Neuronal stem cell (in vitro differentiated cells): ENCODE results near the gene INPP5J.

ENCODE experiments used
- DNase-seq: peaks from one replicate; pipeline ENCODE4 v3.0.0-alpha.2; 2013; ENCODE audit warnings: low spot score
- H2AFZ ChIP-seq: one replicate; pipeline ENCODE4 v1.6.1; 2013; ENCODE audit warnings: mild to moderate bottlenecking, low read length, inconsistent platforms
- H2AK5ac ChIP-seq: 2 replicates; pipeline ENCODE4 v1.6.1; 2013; ENCODE audit warnings: low read depth, mild to moderate bottlenecking, inconsistent platforms, low read length, moderate library complexity, mixed read lengths
- H2BK120ac ChIP-seq: 2 replicates; pipeline ENCODE4 v1.6.1; 2013; ENCODE audit warnings: low read depth, mild to moderate bottlenecking, inconsistent platforms, low read length, moderate library complexity, mixed read lengths
- H2BK12ac ChIP-seq: one replicate; pipeline ENCODE4 v1.6.1; 2013; ENCODE audit warnings: low read length, inconsistent platforms
- H2BK15ac ChIP-seq: 2 replicates; pipeline ENCODE4 v1.6.1; 2013; ENCODE audit warnings: mild to moderate bottlenecking, low read length, inconsistent platforms, mixed read lengths
- H2BK5ac ChIP-seq: one replicate; pipeline ENCODE4 v1.6.1; 2013; ENCODE audit warnings: inconsistent platforms, mild to moderate bottlenecking, low read length, moderate library complexity
- H3K14ac ChIP-seq: one replicate; pipeline ENCODE4 v1.6.1; 2013; ENCODE audit warnings: low read length, inconsistent platforms
- H3K18ac ChIP-seq: 2 replicates; pipeline ENCODE4 v1.6.1; 2013; ENCODE audit warnings: low read length, inconsistent platforms
- H3K23ac ChIP-seq: 2 replicates; pipeline ENCODE4 v1.6.1; 2013; ENCODE audit warnings: low read depth, mild to moderate bottlenecking, mixed read lengths, low read length, inconsistent platforms; ENCODE audit not compliant: poor library complexity
- H3K27ac ChIP-seq: replicated peaks from 3 replicates; pipeline ENCODE4 v1.5.1; 2013; ENCODE audit warnings: low read length, inconsistent platforms
- H3K27me3 ChIP-seq, 3 experiments: 2 replicates each; pipeline ENCODE4 v1.6.1; 2013; ENCODE audit warnings: low read length in 3 of 3, mild to moderate bottlenecking in 2 of 3, inconsistent platforms in 1 of 3, low read depth in 1 of 3, mixed read lengths in 1 of 3, moderate library complexity in 1 of 3; ENCODE audit not compliant: control insufficient read depth in 3 of 3, insufficient read depth in 3 of 3
- H3K36me3 ChIP-seq, 2 donors: replicated peaks in 1 of 2; 2 replicates each; pipeline ENCODE4 v1.6.1; 2013; ENCODE audit warnings: low read length in 2 of 2; ENCODE audit not compliant: control insufficient read depth in 2 of 2, insufficient read depth in 2 of 2
- H3K4ac ChIP-seq: 2 replicates; pipeline ENCODE4 v1.6.1; 2013; ENCODE audit warnings: inconsistent platforms, mild to moderate bottlenecking, low read length, moderate library complexity
- H3K4me1 ChIP-seq, 2 donors: 1 replicate in 1 of 2; 2 replicates in 1 of 2; pipeline ENCODE4 v1.6.1; 2013; ENCODE audit warnings: low read length in 2 of 2, low read depth in 1 of 2; ENCODE audit not compliant: control insufficient read depth in 2 of 2, insufficient read depth in 1 of 2
- H3K4me2 ChIP-seq: one replicate; pipeline ENCODE4 v1.6.1; 2013; ENCODE audit warnings: mild to moderate bottlenecking, low read length, inconsistent platforms; ENCODE audit not compliant: insufficient read depth, poor library complexity, severe bottlenecking
- H3K4me3 ChIP-seq, 2 donors: 2 replicates each; pipeline ENCODE4 v1.5.1; 2013; ENCODE audit warnings: low read length in 2 of 2, mild to moderate bottlenecking in 2 of 2, inconsistent platforms in 1 of 2, moderate library complexity in 1 of 2
- H3K79me1 ChIP-seq: one replicate; pipeline ENCODE4 v1.6.1; 2013; ENCODE audit warnings: low read depth, mild to moderate bottlenecking, inconsistent platforms, low read length, moderate library complexity
- H3K9ac ChIP-seq: one replicate; pipeline ENCODE4 v1.6.1; 2013; ENCODE audit warnings: mild to moderate bottlenecking, low read depth, low read length, inconsistent platforms; ENCODE audit not compliant: poor library complexity
- H3K9me3 ChIP-seq, 2 donors: replicated peaks in 1 of 2; 2 replicates each; pipeline versions ENCODE3 to v1.6.1; 2013; ENCODE audit warnings: low read length in 2 of 2, mild to moderate bottlenecking in 2 of 2, inconsistent platforms in 1 of 2, low read depth in 1 of 2, mixed read lengths in 1 of 2, moderate library complexity in 1 of 2; ENCODE audit not compliant: control insufficient read depth in 2 of 2, insufficient read depth in 1 of 2
- H4K8ac ChIP-seq: one replicate; pipeline ENCODE4 v1.6.1; 2013; ENCODE audit warnings: low read depth, mild to moderate bottlenecking, inconsistent platforms, low read length, moderate library complexity
- H4K91ac ChIP-seq: one replicate; pipeline ENCODE4 v1.6.1; 2013; ENCODE audit warnings: low read length, low read depth, mild to moderate bottlenecking, inconsistent platforms; ENCODE audit not compliant: poor library complexity
- WGBS, 2 donors: extraction: QIAGEN DNeasy Blood & Tissue Kit; methylation state at CpG; one replicate each; pipeline ENCODE4 v1.1.7; 2013; ENCODE audit warnings: missing lambda C conversion rate in 2 of 2, mixed read lengths in 1 of 2; ENCODE audit not compliant: insufficient read length in 2 of 2, insufficient replicate concordance in 1 of 2; ENCODE audit errors: extremely low coverage in 2 of 2; 5-methylcytosine and 5-hydroxymethylcytosine counted together

INPP5J gene

GRCh38 chr22:31090217-31091085, 32.3 kb upstream of the INPP5J start:
- no peak overlapping the region for H2AFZ ChIP-seq
- peaks cover 0 to 4% of the 10 kb centered on the region in 2 donors for H3K4me1 ChIP-seq
- H3K4ac ChIP-seq, result no peak overlapping the region
- peak overlapping the region; percentile 78 for H3K14ac ChIP-seq
- no CpG with 5 or more reads among the region's 15 CpGs for WGBS, 2 donors
- no peak overlapping the region for H2BK5ac ChIP-seq
- H3K4me3 ChIP-seq, result no peak overlapping the region
- H3K79me1 ChIP-seq, result no peaks in the 10 kb centered on the region
- H3K27me3 ChIP-seq, result no peaks in the 10 kb centered on the region
- H3K36me3 ChIP-seq, result peaks cover 27 to 51% of the 10 kb centered on the region in 2 donors
- H2BK120ac ChIP-seq, result no peak overlapping the region
- H3K4me2 ChIP-seq, result no peak overlapping the region
- no peak overlapping the region for H3K27ac ChIP-seq
- H4K91ac ChIP-seq, result no peak overlapping the region
- no peak overlapping the region for H2BK15ac ChIP-seq
- no peaks in the 10 kb centered on the region for H3K9me3 ChIP-seq
- peak overlapping the region; percentile 62 for H3K23ac ChIP-seq
- H3K18ac ChIP-seq, result peak overlapping the region; percentile 55
- DNase-seq, result no peak
- H3K9ac ChIP-seq, result peak overlapping the region; percentile 40
- no peak overlapping the region for H4K8ac ChIP-seq
- H2AK5ac ChIP-seq, result no peak overlapping the region
- H2BK12ac ChIP-seq, result no peak overlapping the region

- WGBS, 2 donors, result no CpG with 5 or more reads among the region's 29 CpGs
- Histone ChIP-seq H2BK5ac (peak overlapping the region; percentile 48), H3K18ac (peak overlapping the region; percentile 17), H2BK12ac (no peak overlapping the region), H3K4ac (peak overlapping the region; percentile 30), H2BK120ac (no peak overlapping the region), H3K4me3 (no peak overlapping the region), H3K4me2 (no peak overlapping the region), H3K14ac (peak overlapping the region; percentile 78), H3K36me3 (peaks cover 30 to 60% of the 10 kb centered on the region in 2 donors), H3K4me1 (no peaks in the 10 kb centered on the region), H2AFZ (no peak overlapping the region), H4K8ac (no peak overlapping the region), H2AK5ac (no peak overlapping the region), H3K23ac (no peak overlapping the region), H3K9ac (no peak overlapping the region), H3K79me1 (no peaks in the 10 kb centered on the region), H4K91ac (no peak overlapping the region), H3K9me3 (no peaks in the 10 kb centered on the region), H3K27me3 (no peaks in the 10 kb centered on the region), H3K27ac (no peak overlapping the region), H2BK15ac (no peak overlapping the region)
- DNase-seq, result no peak
Measured at GRCh38 chr22:31091106-31091975, 31.4 kb upstream of the INPP5J start.

GRCh38 chr22:31092161-31092560, 30.6 kb upstream of the INPP5J start:
- Histone ChIP-seq H3K23ac (no peak overlapping the region), H3K4ac (no peak overlapping the region), H3K27ac (no peak overlapping the region), H3K14ac (no peak overlapping the region), H3K36me3 (peaks cover 32 to 68% of the 10 kb centered on the region in 2 donors), H3K18ac (no peak overlapping the region), H2AFZ (no peak overlapping the region), H3K4me2 (no peak overlapping the region), H3K27me3 (no peaks in the 10 kb centered on the region), H3K9ac (no peak overlapping the region), H2BK12ac (no peak overlapping the region), H3K79me1 (no peaks in the 10 kb centered on the region), H2BK5ac (no peak overlapping the region), H3K4me3 (no peak overlapping the region), H2BK15ac (no peak overlapping the region), H4K91ac (no peak overlapping the region), H4K8ac (no peak overlapping the region), H3K4me1 (peaks cover 0 to 2% of the 10 kb centered on the region in 2 donors), H3K9me3 (no peaks in the 10 kb centered on the region), H2AK5ac (no peak overlapping the region), H2BK120ac (no peak overlapping the region)
- WGBS, 2 donors, result no CpG with 5 or more reads among the region's 9 CpGs
- DNase-seq, result no peak
